GM21737 (cell line): ENCODE measurements around the gene PPP1R2B.

Source experiments
- ATAC-seq: cut with Tn5 transposase; IDR thresholded peaks from one replicate; pipeline ENCODE4 v1.9.1; 2021; ENCODE audit warnings: mild to moderate bottlenecking, moderate library complexity; ENCODE audit not compliant: unreplicated experiment

PPP1R2B gene

DNA sequence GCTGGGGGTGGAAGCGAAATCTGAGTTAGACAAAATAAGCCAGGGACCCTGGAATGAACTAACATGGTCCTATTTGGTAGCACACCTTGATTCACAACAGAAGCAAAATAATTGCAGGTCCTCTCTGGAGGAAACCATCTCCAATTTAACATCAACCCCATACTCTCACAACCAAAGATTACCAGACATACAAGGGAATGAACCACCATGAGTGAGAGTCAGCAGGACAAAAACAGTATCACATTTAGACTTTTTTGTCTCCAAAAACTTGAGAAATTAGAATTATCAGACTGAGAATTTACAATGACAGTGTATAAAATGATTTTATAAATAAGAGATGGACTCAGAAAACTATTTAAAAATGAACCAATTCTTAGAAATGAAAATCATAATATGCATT is 21.1 kb downstream of the PPP1R2B start:
- ATAC-seq = no peak

DNA sequence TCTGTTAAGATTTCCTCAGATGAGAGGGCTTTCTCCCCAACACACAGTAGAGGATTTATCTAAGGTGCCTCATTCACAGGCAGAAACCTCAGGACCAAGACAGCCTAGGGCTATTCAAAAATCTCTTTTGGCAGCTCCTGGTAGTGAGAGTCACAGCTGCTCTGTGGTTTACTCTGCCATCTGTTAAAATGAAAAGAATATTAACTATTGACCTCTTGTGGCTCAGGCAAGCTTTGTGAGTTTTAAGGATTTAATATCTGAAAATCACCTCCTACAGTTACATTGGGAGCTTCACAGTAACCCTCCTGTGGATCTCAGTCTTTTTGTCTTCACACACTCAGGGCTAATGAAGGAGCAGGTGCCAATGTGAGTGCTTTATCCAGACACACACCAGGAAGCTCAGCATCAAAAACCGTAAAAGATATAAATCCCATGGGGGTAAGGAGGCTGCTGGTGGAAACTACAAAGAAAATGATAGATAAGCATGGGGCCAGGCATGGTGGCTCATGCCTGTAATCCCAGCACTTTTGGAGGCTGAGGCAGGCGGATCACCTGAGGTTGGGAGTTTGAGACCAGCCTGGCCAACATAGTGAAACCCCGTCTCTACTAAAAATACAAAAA is 29.7 kb downstream of the PPP1R2B start:
- ATAC-seq = peak; percentile 88

DNA sequence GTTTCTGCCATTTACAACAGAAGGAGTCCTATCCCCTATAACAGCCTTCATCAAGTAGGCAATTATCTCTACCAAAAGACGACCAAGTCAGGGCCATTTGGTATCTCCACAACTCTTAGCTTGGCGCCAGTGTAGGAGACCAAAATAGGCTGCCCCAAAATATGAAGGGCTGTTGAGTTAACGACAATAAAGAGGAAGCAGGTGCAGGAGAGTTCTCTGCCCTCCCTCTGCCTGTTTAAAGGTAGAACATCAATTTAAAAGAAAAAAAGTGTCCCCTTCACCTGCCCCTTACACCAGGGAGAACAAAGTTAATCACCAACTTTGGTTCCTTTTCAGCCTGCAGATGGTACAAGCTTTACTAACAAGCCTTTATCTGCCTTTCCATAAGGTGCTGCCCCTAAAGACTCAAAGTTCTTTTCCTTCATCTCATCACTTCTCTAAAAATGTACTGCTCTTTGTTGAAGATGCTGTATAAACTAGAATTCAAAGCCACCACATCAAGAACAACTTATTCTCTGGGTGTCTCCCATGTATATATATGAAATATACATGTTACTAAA is 33.3 kb downstream of the PPP1R2B start:
- ATAC-seq = peak; percentile 34

- no peak for ATAC-seq
These were observed 38.4 kb downstream of the PPP1R2B start for GRCh38 chr5:156888520-156888919.

- no peak for ATAC-seq
These were observed 42.1 kb downstream of the PPP1R2B start for GRCh38 chr5:156892223-156892622.

DNA sequence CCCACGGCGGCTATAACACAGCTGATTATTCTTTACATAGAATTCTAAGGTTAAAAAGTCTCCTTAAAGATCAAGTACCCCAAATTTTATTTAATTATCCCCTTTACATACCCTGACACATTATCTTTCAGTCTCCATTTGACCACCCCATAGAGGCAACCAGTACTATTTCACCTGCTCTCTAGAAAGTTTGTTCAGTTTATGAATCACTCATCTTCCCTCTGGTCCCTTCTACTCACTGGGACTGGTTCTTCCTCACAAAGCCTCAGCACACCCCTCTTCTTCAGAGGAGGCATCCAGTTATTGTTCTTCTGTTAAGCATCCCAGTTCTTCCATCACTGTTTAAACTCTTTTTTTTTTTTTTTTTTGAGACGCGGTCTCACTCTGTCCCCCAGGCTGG is 42.8 kb downstream of the PPP1R2B start:
- ATAC-seq = no peak

DNA sequence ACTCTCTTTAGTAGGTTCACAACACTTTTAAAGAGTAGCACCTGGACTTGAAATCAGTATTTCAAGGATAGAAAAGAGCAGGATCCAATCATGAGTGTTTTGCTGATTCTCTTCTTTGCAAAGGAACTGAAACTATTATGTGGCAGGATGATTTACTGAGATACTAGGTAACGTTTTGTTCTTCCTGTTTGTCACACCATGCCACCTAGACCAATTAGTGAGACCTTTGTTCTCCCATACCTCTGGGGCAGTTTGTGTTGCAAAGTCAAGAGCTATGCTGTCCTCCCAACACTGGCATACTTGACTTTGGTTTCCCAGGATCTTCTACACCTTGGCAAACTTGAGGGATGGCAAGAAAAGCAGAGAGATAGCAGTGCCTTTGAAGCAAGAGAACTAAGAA is 43.4 kb downstream of the PPP1R2B start:
- peak; percentile 55 for ATAC-seq

DNA sequence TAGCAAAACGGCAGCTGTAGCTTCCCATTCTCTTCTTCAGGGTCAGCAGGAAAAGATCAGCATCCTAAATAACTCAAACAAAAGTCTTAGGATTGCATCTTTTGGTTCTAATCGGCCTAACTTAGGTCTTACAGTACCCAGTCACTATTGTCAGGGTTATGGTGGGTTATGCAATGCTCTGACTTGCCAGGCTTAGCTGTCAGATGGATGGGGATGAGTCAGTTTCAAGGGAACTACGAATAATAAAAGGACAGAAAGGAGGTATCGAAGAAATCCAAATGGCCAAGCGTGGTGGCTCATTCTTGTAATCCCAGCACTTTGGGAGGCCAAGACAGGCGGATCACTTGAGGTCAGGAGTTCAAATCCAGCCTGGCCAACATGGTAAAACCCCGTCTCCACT is 46.5 kb downstream of the PPP1R2B start:
- no peak for ATAC-seq
